NCI-H2029 treated with DMSO at 0.1 percent for 48 hours (cell line): ENCODE measurements around the gene P3H3.

Source experiments
- DNase-seq: peaks from one replicate; lab custom pipeline; 2025; lab: John Stamatoyannopoulos, UW

The P3H3 gene

GRCh38 chr12:6827982-6828780, at the start of gene P3H3:
TSS of gene P3H3 (plus strand) at chr12:6828407. CDS start at chr12:6828441, 34 bp downstream.
- DNase-seq, result no peak

GRCh38 chr12:6778574-6779550, 49.3 kb upstream of the P3H3 start:
- peak; percentile 86 for DNase-seq

GRCh38 chr12:6779708-6780432, 48.3 kb upstream of the P3H3 start:
- DNase-seq, result no peak

- DNase-seq, result no peak
Observed at GRCh38 chr12:6780573-6780972, 47.6 kb upstream of the P3H3 start.

GRCh38 chr12:6782119-6782518, 46.1 kb upstream of the P3H3 start:
- no peak for DNase-seq

GRCh38 chr12:6782850-6783566, 45.2 kb upstream of the P3H3 start:
- no peak for DNase-seq

- DNase-seq, result no peak
Observed at GRCh38 chr12:6783828-6784227, 44.4 kb upstream of the P3H3 start.

GRCh38 chr12:6784296-6784695, 43.9 kb upstream of the P3H3 start:
- no peak for DNase-seq

- no peak for DNase-seq
Observed at GRCh38 chr12:6784761-6785160, 43.4 kb upstream of the P3H3 start.

- DNase-seq, result no peak
Observed at GRCh38 chr12:6786416-6787094, 41.7 kb upstream of the P3H3 start.

- no peak for DNase-seq
Observed at GRCh38 chr12:6787309-6787708, 40.9 kb upstream of the P3H3 start.

- no peak for DNase-seq
Observed at GRCh38 chr12:6788972-6789924, 39.0 kb upstream of the P3H3 start, which contains the start of gene CD4. TSS of gene CD4 (plus strand) at chr12:6789528. CDS start at chr12:6800139, 10,611 bp downstream.

- DNase-seq, result no peak
Observed at GRCh38 chr12:6790496-6791150, 37.6 kb upstream of the P3H3 start.

GRCh38 chr12:6791931-6792520, 36.2 kb upstream of the P3H3 start:
- no peak for DNase-seq

- DNase-seq, result no peak
Observed at GRCh38 chr12:6792522-6793201, 35.5 kb upstream of the P3H3 start.

- DNase-seq, result no peak
Observed at GRCh38 chr12:6795088-6795487, 33.1 kb upstream of the P3H3 start.

- no peak for DNase-seq
Observed at GRCh38 chr12:6796576-6796975, 31.6 kb upstream of the P3H3 start.

GRCh38 chr12:6799147-6799546, 29.1 kb upstream of the P3H3 start:
- no peak for DNase-seq
